Vagina (tissue), 2 donors: ENCODE data around the gene CERS2.

Experiments
- CTCF ChIP-seq, 3 experiments: fragments of 450-650 bp in 2 of 3; fragments of 200-600 bp in 1 of 3; sonication (generic) in 1 of 3; IDR thresholded peaks; one replicate each; pipeline ENCODE4 v1.5.1; 2017 to 2019; ENCODE audit warnings: antibody characterized with exemption in 3 of 3, mild to moderate bottlenecking in 2 of 3, moderate library complexity in 2 of 3
- POLR2AphosphoS5 ChIP-seq, 2 donors: sonication (generic); formaldehyde crosslinking; IDR thresholded peaks; one replicate each; pipeline ENCODE4 v1.9.0; 2017; ENCODE audit warnings: antibody characterized with exemption in 2 of 2, mild to moderate bottlenecking in 2 of 2, low read depth in 1 of 2; ENCODE audit not compliant: insufficient read depth in 1 of 2

DNA sequence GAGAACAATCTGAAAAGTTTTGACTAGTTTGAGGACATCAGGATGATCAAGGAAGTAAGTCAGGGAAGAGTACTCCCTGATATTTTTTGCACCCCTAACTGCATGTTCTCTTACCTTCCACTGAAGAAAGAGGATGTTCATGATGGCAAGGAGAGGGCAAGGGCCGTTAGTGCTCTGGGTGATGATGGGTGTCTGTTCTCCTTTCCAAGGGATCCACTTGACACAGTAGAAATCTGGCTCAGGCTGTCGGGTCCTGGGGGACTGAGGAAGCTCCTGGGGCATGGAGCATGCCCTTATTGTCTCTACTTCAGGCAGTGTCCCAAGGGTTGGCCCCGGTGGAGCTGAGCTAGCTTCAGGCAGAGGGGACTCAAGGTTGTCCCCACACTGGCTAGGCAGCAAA, 27.4 kb upstream of the CERS2 start:
- TF ChIP-seq CTCF (IDR thresholded peaks at IDR 0.05) (no peak), POLR2AphosphoS5 (IDR thresholded peaks at IDR 0.05; ENCODE audit: insufficient read depth in 1 of 2, low read depth in 1 of 2) (no peak)
